Activated T-cell treated with anti-CD3 and anti-CD28 coated beads, Interleukin-2, amount 50 U/mL, for 72 hours (primary cell): ENCODE measurements around the gene LAMA2. TPM values are rescaled to one million over a fixed set of nuclear protein-coding genes. Genes with fewer than 3 reads are reported as not detected.
"Not testable (repeated sequence)": the region's sequence is repeated elsewhere in the genome, so short reads cannot be mapped to it uniquely, and the experiment has no call there.

Experiments
- ATAC-seq, 2 donors: fragments of 150-1000 bp; cut with Tn5 transposase; replicated peaks in 1 of 2; 2 replicates each; pipeline ENCODE4 v1.10.0; 2021; ENCODE audit warnings: moderate library complexity in 2 of 2, mild to moderate bottlenecking in 1 of 2
- DNase-seq, 2 donors: peaks; one replicate each; pipeline ENCODE4 v3.0.0; 2021 to 2022; ENCODE audit warnings: mixed read lengths in 1 of 2
- H3K27ac Mint-ChIP-seq: one replicate; pipeline ENCODE4 v1.8.0; 2022; ENCODE audit warnings: mild to moderate bottlenecking, moderate library complexity, mixed read lengths
- H3K27me3 Mint-ChIP-seq: one replicate; pipeline ENCODE4 v1.8.0; 2022; ENCODE audit warnings: low read depth, mixed read lengths
- H3K36me3 Mint-ChIP-seq, 2 donors: one replicate each; pipeline ENCODE4 v1.8.0; 2022; ENCODE audit warnings: mixed read lengths in 2 of 2, mild to moderate bottlenecking in 1 of 2; ENCODE audit not compliant: insufficient read depth in 2 of 2
- H3K4me1 Mint-ChIP-seq: one replicate; pipeline ENCODE4 v1.8.0; 2022; ENCODE audit warnings: low read depth, mixed read lengths
- H3K4me3 Mint-ChIP-seq, 2 donors: one replicate each; pipeline ENCODE4 v1.8.0; 2022; ENCODE audit warnings: mild to moderate bottlenecking in 2 of 2, mixed read lengths in 2 of 2, moderate library complexity in 2 of 2
- H3K9me3 Mint-ChIP-seq, 2 donors: one replicate each; pipeline ENCODE4 v1.8.0; 2022; ENCODE audit warnings: mixed read lengths in 2 of 2
- total RNA-seq, 2 donors: library from RNA; stranded (reverse); gene quantifications; one replicate each; pipeline ENCODE4 v1.2.3, GENCODE V29; 2022

The LAMA2 gene
- total RNA-seq, 2 donors from 2014 or later = 0.05 TPM; not detected in 1

DNA sequence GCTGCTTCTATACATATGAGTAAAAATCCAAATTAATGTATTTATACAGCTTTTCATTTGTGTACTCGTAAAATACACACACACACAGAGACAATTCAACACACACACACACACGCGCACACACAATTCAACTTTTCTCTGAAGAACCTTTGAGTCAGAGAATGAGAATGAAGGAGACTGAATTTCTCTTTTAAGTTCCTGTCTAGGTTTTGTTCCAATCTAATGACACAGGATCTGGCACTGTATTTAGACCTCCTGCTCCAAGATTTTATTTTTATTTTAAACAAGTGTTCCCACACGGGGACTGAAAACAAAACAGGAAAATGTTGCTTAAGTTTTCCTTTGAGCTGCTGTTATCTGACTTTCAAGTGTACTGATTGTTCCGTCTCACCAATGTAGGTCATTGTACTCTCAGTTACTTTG, 250.8 kb downstream of the LAMA2 start:
- Mint-ChIP-seq H3K4me3 (no peak overlapping the region), H3K27ac (no peak overlapping the region), H3K27me3 (no peaks in the 10 kb centered on the region), H3K4me1 (no peaks in the 10 kb centered on the region), H3K36me3 (no peaks in the 10 kb centered on the region), H3K9me3 (no peaks in the 10 kb centered on the region)
- no peak for ATAC-seq
- DNase-seq = no peak

DNA sequence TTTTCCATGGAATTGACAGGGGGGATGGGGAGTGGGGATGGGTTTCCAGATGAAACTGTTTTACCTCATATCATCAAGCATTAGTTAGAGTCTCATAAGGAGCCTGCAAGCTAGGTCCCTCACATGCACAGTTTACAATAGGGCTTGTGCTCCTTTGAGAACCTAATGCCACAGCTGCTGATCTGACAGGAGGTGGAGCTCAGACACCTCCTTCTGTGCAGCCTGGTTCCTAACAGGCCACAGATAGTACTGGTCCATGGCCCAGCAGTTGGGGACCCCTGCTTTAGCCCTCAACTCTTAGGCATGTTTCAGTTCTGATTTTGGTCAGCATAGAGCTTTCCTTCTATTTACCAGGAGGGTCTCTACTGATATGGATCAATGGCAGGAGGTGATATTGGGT, 251.6 kb downstream of the LAMA2 start:
- H3K27ac Mint-ChIP-seq = no peak overlapping the region
- H3K27me3 Mint-ChIP-seq = no peaks in the 10 kb centered on the region
- H3K9me3 Mint-ChIP-seq = no peaks in the 10 kb centered on the region
- H3K4me1 Mint-ChIP-seq = no peaks in the 10 kb centered on the region
- DNase-seq (no peak), ATAC-seq (no peak)
- no peak overlapping the region for H3K4me3 Mint-ChIP-seq
- H3K36me3 Mint-ChIP-seq = no peaks in the 10 kb centered on the region

DNA sequence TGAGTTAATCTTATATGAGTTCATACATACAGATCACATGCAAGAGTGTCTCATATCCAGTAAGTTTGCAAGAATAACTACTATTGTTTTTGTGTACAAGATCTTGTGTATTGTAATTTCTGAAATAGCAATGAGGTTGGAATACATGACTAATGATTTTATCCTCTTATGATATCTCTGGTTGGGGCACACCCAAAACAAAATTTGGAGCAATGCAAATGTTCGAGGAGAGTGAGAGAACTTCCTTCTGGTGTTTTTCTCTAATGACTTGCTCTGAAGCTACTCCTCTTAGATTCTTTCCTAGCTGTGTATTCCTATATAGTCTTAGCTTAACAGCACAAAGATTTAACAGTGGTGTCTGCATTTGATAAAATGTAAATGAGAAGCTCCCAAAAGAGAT, 252.5 kb downstream of the LAMA2 start:
- no peak for ATAC-seq
- H3K27ac Mint-ChIP-seq = no peak overlapping the region
- H3K4me3 Mint-ChIP-seq = no peak overlapping the region
- no peak for DNase-seq
- no peaks in the 10 kb centered on the region for H3K36me3 Mint-ChIP-seq
- H3K27me3 Mint-ChIP-seq = no peaks in the 10 kb centered on the region
- no peaks in the 10 kb centered on the region for H3K9me3 Mint-ChIP-seq
- H3K4me1 Mint-ChIP-seq = no peaks in the 10 kb centered on the region

DNA sequence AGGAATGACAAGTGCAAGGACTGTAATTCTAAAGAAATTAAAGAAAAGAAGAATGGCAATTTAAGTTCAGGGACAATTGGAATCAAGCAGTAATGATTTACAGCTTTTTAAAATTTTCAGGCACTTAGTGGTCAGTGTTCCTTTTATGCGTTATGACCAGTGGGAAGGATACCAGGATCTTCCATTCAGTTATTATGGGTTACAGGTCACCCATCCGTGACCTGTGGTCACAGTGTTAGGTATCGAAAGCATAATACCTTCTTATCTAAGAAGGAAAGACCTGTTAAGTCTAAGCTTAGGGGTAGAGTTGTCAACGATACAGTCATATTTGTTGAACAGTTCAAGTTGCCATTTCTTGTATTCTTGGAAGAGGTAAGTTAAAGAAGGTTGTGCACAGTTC, 253.8 kb downstream of the LAMA2 start:
- Mint-ChIP-seq H3K4me1 (no peaks in the 10 kb centered on the region), H3K36me3 (no peaks in the 10 kb centered on the region), H3K27ac (no peak overlapping the region), H3K4me3 (no peak overlapping the region), H3K27me3 (no peaks in the 10 kb centered on the region), H3K9me3 (no peaks in the 10 kb centered on the region)
- no peak for DNase-seq
- ATAC-seq = no peak

DNA sequence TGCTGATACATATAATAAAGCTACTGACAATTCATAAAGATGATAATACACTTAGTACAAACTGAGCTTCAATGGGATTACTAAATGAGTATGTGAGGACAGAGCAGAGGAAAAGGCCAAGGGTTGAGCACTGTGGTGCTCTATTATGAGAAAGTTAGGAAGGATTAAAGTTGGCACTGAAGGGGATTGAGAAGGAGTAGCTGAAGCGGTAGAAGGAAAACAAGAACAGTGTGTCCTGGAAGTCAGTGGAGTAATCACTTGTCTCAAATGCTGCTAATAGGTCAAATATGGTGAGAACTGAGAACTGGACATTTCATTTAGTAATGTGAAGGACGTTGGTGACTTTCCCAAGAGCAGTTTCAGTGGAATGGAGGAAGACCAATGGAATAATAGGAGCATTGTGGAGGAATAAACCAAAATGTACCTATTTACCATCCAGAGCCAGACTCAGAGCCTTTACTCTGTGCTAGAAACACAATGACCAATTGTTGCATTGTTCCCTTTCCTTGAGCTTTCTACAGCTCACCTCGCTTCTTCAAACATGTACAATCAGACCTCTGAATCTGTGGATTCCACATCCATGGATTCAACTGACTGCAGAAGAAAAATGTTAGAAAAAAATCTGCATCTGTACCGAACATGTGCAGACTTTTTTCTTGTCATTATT, 255.9 kb downstream of the LAMA2 start:
- H3K9me3 Mint-ChIP-seq = no peaks in the 10 kb centered on the region
- no peaks in the 10 kb centered on the region for H3K27me3 Mint-ChIP-seq
- no peak for ATAC-seq
- H3K36me3 Mint-ChIP-seq = no peaks in the 10 kb centered on the region
- no peaks in the 10 kb centered on the region for H3K4me1 Mint-ChIP-seq
- H3K4me3 Mint-ChIP-seq = no peak overlapping the region
- DNase-seq = no peak
- no peak overlapping the region for H3K27ac Mint-ChIP-seq

DNA sequence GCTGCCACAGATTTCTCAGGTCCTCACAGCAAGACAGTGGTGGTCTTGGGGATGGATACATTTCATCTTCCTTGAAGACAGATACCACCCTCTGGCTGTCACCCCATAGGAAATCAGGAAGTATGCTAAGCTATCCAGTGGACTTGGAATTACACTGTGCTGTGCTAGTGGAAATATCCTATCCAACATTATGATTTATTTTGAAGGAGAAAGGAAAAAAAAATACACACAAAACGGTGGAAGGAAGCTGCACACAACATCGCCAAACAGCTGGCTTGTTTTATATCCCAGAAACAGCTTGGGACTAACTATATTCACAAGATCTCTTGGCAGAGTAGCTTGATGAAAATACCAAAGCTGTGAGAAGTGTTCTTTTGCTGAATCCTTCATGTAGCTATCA, 257.6 kb downstream of the LAMA2 start:
- no peaks in the 10 kb centered on the region for H3K4me1 Mint-ChIP-seq

DNA sequence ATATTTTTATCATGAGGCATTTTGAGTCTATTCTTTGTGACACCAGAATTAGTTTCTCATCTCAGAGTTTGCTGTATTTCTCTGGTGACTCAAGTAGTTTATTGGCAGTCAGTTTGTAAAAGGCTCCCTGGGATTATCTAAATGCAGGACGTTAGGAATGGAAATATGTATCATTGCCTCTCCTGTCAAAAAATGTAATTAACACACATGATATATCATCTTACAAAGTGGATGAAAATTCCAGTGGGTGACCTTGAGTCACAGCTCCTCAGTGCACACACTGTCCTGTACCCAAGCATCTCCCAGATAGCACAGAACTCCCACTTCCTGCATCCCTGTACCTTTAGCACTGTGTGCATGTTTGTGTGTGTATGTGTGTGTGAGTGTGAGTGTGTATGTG, 258.6 kb downstream of the LAMA2 start:
- Mint-ChIP-seq H3K27me3 (no peaks in the 10 kb centered on the region), H3K4me3 (no peak overlapping the region), H3K9me3 (no peaks in the 10 kb centered on the region), H3K4me1 (no peaks in the 10 kb centered on the region), H3K36me3 (no peaks in the 10 kb centered on the region), H3K27ac (no peak overlapping the region)
- DNase-seq (no peak), ATAC-seq (no peak)

More for the DNA sequence above, 257.6 kb downstream of the LAMA2 start:
- Mint-ChIP-seq H3K27me3 (no peaks in the 10 kb centered on the region), H3K36me3 (no peaks in the 10 kb centered on the region), H3K9me3 (no peaks in the 10 kb centered on the region), H3K4me3 (no peak overlapping the region), H3K27ac (no peak overlapping the region)
- ATAC-seq (no peak), DNase-seq (no peak)

DNA sequence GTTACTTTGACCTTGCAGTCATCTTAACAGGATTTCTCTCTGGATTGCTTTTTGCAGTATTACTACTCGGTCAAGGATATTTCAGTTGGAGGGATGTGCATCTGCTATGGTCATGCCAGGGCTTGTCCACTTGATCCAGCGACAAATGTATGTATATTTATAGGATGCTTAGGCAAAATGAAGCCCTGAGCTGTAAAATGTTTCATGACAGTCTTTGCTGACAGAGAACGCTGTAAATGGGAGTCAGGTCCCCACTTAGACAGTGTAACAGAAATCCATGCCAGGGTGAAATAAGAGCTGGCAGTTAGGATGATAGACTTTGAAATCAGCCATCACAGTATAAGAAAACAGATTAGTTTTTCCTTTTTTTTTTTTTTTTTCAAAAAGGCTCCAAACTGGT, 264.0 kb downstream of the LAMA2 start:
- no peak for ATAC-seq
- no peak overlapping the region for H3K4me3 Mint-ChIP-seq
- H3K36me3 Mint-ChIP-seq = no peaks in the 10 kb centered on the region
- no peak overlapping the region for H3K27ac Mint-ChIP-seq
- no peaks in the 10 kb centered on the region for H3K27me3 Mint-ChIP-seq
- no peaks in the 10 kb centered on the region for H3K4me1 Mint-ChIP-seq
- H3K9me3 Mint-ChIP-seq = no peaks in the 10 kb centered on the region
- no peak for DNase-seq

DNA sequence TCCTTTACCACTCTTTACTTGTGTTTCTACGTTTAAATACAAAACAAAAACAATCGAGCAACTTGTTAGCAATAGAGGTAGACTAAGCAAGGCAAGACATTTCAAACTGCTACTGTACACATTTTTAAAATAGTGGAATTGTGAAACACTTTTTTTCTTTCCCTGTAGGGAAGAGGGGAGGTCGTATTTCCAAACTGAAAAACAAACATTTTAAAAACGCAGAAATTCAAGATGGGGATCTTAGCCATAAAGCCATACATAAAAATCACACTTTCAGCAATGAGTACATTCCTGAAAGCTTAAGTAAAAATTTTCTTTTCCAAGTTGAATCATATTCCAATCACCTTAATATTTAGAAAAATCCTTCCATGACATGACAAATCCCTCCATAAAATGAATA, 267.6 kb downstream of the LAMA2 start:
- H3K4me3 Mint-ChIP-seq = no peak overlapping the region
- no peaks in the 10 kb centered on the region for H3K27me3 Mint-ChIP-seq
- H3K9me3 Mint-ChIP-seq = no peaks in the 10 kb centered on the region
- DNase-seq = no peak
- no peaks in the 10 kb centered on the region for H3K36me3 Mint-ChIP-seq
- no peaks in the 10 kb centered on the region for H3K4me1 Mint-ChIP-seq
- no peak overlapping the region for H3K27ac Mint-ChIP-seq
- ATAC-seq = no peak

DNA sequence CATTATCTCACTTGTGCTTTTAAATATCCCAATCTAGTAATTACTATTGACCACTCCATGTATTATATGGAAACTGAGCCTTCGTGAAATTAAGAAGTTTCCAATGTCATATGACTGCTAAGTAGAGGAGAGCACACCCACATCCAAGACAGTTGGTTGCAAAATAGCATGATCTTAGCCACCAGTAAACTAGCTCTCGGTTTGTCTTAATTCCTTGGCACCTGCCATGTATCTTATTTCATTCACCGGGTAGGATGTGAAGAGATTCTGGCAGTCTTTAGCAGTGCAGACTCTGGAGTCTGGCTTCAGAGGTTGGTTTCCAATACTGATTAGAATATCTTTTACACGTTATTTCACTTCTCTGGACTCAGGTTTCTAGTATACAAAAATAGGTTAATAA, 270.3 kb downstream of the LAMA2 start:
- H3K27ac Mint-ChIP-seq = no peak overlapping the region
- no peak overlapping the region for H3K4me3 Mint-ChIP-seq
- ATAC-seq (no peak), DNase-seq (no peak)
- no peaks in the 10 kb centered on the region for H3K27me3 Mint-ChIP-seq
- H3K36me3 Mint-ChIP-seq = no peaks in the 10 kb centered on the region
- H3K9me3 Mint-ChIP-seq = no peaks in the 10 kb centered on the region
- H3K4me1 Mint-ChIP-seq = no peaks in the 10 kb centered on the region

DNA sequence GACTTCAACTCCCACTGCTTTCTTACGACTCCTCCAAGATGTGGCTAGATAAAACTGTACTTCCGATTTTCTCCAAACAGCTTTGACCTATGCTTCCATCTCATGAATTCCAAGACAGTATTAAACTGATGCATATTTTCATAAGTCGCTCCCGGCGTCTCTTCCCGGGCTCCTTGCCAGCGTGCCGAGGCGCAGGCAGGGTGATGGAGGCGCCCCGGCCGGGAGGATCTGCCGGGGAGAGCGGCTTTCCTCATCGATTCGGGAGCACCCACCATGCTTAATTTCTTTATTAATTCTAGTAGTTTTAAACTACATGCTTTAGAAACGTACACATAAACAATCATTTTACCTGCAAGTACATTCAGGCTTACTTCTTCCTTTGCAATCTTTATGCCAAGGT, 276.3 kb downstream of the LAMA2 start:
- not testable (repeated sequence) for H3K27me3 Mint-ChIP-seq, H3K4me3 Mint-ChIP-seq, H3K9me3 Mint-ChIP-seq, H3K4me1 Mint-ChIP-seq, H3K36me3 Mint-ChIP-seq, H3K27ac Mint-ChIP-seq, ATAC-seq, DNase-seq

DNA sequence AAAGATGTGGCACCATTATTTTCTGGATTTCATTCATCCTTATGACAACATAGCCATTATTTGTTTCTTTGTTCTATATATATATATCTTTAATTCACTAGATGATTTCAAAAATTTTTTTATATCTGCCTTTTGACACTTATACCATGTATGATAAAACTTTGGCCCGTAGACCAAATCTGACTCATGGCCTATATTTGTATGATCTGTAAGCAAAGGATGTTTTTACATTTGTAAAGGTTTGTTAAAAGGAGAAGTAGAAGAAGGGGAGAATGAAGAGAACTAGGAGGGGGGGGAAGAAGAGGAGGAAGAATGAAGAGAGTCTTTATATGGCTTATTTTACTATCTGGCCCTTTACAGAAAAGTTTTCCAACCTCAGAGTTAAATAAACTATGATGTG, 279.7 kb downstream of the LAMA2 start:
- Mint-ChIP-seq H3K27ac (no peak overlapping the region), H3K4me1 (no peaks in the 10 kb centered on the region), H3K36me3 (no peaks in the 10 kb centered on the region), H3K27me3 (no peaks in the 10 kb centered on the region), H3K9me3 (peaks cover 0 to 1% of the 10 kb centered on the region in 2 donors), H3K4me3 (no peak overlapping the region)
- no peak for DNase-seq
- no peak for ATAC-seq

DNA sequence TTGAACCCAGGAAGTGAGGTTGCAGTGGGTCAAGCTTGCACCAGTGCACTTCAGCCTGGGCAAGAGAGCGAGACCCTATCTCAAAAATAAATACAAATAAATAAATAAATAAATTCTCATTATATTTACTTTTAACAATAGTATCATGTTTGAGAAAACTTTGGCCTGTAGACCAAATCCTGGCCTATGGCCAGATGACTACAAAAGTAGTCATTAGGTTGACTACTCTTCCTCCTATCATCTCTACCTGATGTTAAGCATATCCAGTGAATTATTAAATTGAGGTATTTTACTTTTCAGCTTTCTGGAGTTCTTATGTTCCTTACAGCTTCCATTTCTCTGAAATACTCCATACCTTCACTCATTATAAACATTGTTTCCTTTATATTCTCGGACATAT, 280.6 kb downstream of the LAMA2 start:
- Mint-ChIP-seq H3K9me3 (peaks cover 0 to 1% of the 10 kb centered on the region in 2 donors), H3K27ac (no peak overlapping the region), H3K36me3 (no peaks in the 10 kb centered on the region), H3K27me3 (no peaks in the 10 kb centered on the region), H3K4me1 (no peaks in the 10 kb centered on the region), H3K4me3 (no peak overlapping the region)
- no peak for DNase-seq
- ATAC-seq = no peak

DNA sequence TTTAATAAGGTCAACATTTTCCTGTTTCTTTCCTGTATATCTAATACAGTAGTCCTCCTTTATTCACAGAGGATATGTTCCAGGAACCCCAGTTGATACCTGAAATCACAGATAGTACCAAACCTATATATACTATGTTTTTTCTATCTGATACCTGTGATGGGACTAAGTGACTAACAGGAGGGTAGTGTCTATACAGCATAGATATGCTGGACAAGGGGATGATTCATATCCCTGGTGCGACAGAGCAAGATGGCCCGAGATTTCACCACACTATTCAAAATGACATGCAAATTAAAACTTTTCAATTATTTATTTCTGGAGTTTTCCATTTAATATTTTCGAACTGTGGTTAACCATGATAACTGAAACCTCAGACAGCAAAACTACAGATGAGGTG, 281.1 kb downstream of the LAMA2 start:
- no peak for DNase-seq
- H3K27me3 Mint-ChIP-seq = no peaks in the 10 kb centered on the region
- no peak overlapping the region for H3K4me3 Mint-ChIP-seq
- H3K9me3 Mint-ChIP-seq = peaks cover 0 to 1% of the 10 kb centered on the region in 2 donors
- no peaks in the 10 kb centered on the region for H3K36me3 Mint-ChIP-seq
- no peak for ATAC-seq
- H3K4me1 Mint-ChIP-seq = no peaks in the 10 kb centered on the region
- H3K27ac Mint-ChIP-seq = no peak overlapping the region
